ENCODE results near the gene CCDC107.
A peak's percentile ranks its signal among the peaks of the same experiment; 100 is the strongest.

The CCDC107 gene

GRCh38 chr9:35682051-35682450 lies 24.0 kb downstream of the CCDC107 start:
- H3K27ac ChIP-seq: peak overlapping the region; percentile 46 to 96
- peak overlapping the region; percentile 82 for H3K4me3 ChIP-seq
- TF ChIP-seq, protein P1, sequence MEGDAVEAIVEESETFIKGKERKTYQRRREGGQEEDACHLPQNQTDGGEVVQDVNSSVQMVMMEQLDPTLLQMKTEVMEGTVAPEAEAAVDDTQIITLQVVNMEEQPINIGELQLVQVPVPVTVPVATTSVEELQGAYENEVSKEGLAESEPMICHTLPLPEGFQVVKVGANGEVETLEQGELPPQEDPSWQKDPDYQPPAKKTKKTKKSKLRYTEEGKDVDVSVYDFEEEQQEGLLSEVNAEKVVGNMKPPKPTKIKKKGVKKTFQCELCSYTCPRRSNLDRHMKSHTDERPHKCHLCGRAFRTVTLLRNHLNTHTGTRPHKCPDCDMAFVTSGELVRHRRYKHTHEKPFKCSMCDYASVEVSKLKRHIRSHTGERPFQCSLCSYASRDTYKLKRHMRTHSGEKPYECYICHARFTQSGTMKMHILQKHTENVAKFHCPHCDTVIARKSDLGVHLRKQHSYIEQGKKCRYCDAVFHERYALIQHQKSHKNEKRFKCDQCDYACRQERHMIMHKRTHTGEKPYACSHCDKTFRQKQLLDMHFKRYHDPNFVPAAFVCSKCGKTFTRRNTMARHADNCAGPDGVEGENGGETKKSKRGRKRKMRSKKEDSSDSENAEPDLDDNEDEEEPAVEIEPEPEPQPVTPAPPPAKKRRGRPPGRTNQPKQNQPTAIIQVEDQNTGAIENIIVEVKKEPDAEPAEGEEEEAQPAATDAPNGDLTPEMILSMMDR (IDR thresholded peaks at IDR 0.05): no peak
- no peak for DNase-seq (ENCODE audit: low spot score)

GRCh38 chr9:35682520-35683315 lies 24.6 kb downstream of the CCDC107 start:
- Histone ChIP-seq H3K27ac (peak overlapping the region; percentile 96), H3K4me3 (peak overlapping the region; percentile 82)
- TF ChIP-seq, protein P1 (IDR thresholded peaks at IDR 0.05): no peak
- no peak for DNase-seq (ENCODE audit: low spot score)

DNA sequence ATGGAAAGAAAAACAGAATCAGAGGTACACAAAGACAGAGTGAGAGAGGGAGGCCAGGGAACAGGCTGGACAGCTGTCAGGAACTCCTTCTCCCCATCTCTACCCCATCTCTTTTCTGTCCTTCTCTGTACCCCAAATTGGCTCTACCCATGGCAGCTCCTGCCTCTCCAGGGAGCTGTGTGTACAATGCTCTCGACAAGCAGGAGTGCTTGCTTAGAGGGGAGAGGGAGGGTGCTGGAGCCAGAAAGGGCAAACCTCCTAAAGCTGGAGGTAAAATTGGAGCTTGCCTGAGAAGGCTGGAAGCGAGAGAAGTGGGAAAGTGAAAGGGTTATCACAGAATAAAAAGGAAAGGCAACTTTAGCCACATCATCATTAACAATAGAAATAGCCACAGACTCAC lies 25.2 kb downstream of the CCDC107 start:
- DNase-seq (ENCODE audit: low spot score): no peak
- TF ChIP-seq, protein P1 (IDR thresholded peaks at IDR 0.05): no peak
- Histone ChIP-seq H3K27ac (peak overlapping the region; percentile 96), H3K4me3 (peak overlapping the region; percentile 82)

GRCh38 chr9:35684921-35685320 lies 26.8 kb downstream of the CCDC107 start:
- TF ChIP-seq, protein P1 (IDR thresholded peaks at IDR 0.05): no peak
- no peak for DNase-seq (ENCODE audit: low spot score)
- H3K27ac ChIP-seq: peak overlapping the region; percentile 96
- H3K4me3 ChIP-seq: peak overlapping the region; percentile 82

DNA sequence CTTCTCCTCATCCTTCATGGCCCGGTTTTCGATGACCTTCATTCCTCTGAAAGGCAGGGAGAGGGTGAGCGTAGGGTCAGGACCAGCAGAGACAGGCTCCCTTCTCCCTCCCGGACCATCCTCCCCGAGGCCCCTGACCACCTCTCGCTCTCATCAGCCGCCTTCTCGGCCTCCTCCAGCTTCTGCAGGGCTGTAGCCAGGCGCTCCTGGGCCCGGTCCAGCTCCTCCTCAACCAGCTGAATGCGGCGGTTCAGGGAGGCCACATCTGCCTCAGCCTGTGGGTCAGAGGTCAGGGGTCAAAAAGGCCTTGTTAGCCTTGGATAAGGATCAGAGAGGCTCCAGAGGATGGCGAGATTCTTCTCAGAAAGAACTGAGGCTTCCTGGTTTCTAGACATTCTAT lies 27.4 kb downstream of the CCDC107 start:
- DNase-seq (ENCODE audit: low spot score): no peak
- TF ChIP-seq, protein P1 (IDR thresholded peaks at IDR 0.05): no peak
- Histone ChIP-seq H3K4me3 (peak overlapping the region; percentile 82), H3K27ac (peak overlapping the region; percentile 96)

DNA sequence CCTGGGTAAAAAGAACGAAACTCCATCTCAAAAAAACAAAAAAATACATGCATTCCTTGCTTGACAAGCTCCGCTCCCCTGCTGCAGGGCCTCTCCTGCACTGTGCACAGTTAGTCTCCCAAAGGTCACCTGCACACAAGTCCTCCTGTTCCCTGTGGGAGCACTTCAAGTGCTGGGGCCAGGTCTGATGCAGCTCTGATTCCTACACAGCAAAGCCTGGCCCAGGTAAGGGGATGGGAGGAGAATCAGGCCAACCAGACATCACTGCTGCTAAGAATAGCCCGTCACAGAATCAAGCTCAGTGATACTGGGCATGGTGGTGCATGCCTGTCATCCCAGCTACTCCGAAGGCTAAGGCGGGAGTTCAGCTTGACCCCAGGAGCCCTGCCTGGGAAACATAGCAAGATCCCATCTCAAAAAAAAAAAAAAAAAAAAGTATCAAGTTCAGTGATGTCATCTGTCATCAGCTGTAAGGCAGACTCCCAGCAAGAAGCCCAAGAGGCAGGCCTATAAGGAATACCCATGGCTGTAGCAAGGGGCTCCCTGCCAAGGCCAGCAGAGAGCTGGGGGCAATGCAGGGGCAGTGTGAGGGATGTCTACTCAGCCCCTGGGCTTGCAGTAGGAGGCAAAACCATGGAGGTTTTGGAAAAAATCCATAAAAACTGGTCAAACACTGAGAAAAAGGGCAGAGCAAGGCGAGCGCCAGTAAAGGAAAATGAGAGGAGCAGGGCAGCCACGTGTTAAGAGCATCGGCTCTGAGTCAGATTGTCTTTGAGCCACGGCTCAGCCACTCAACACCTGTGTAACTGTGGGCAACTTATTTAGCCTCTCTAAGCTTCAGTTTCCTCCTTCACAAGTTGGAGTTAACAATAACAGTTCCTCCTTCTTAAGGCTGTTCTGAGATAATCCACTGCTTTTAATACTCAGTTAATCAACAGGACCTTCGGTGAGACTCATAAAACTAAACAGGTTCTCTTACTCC lies 28.4 kb downstream of the CCDC107 start:
- H3K27ac ChIP-seq: peak overlapping the region; percentile 96
- no peak for DNase-seq (ENCODE audit: low spot score)
- H3K4me3 ChIP-seq: peak overlapping the region; percentile 82
- TF ChIP-seq, protein P1 (IDR thresholded peaks at IDR 0.05): no peak

Measured in coronary artery (tissue), 2 donors.